ENCODE data around the gene PELO.

PELO gene

GRCh38 chr5:52746539-52746938, 41.2 kb upstream of the PELO start:
- TF ChIP-seq CTCF (IDR thresholded peaks at IDR 0.05; ENCODE audit: borderline replicate concordance, control extremely low read depth, extremely low read depth, insufficient read depth, missing control alignments), result no peak
- no peak for DNase-seq (ENCODE audit: low spot score)
- in situ Hi-C loops (cut with MboI; ENCODE audit: low sequenced_read_pairs, unreplicated experiment), result no loop called here

- in situ Hi-C loops (cut with MboI; ENCODE audit: low sequenced_read_pairs, unreplicated experiment), result no loop called here
- no peak for TF ChIP-seq CTCF (IDR thresholded peaks at IDR 0.05; ENCODE audit: borderline replicate concordance, control extremely low read depth, extremely low read depth, insufficient read depth, missing control alignments)
Observed at GRCh38 chr5:52748590-52748989, 39.1 kb upstream of the PELO start.

GRCh38 chr5:52749666-52750065, 38.0 kb upstream of the PELO start:
- DNase-seq (ENCODE audit: low spot score), result no peak
- in situ Hi-C loops (cut with MboI; ENCODE audit: low sequenced_read_pairs, unreplicated experiment), result no loop called here

More at GRCh38 chr5:52748590-52748989, 39.1 kb upstream of the PELO start:
- DNase-seq (ENCODE audit: low spot score), result no peak

GRCh38 chr5:52751137-52751536, 36.6 kb upstream of the PELO start:
- in situ Hi-C loops (cut with MboI; ENCODE audit: low sequenced_read_pairs, unreplicated experiment), result no loop called here
- DNase-seq (ENCODE audit: low spot score), result no peak
- TF ChIP-seq CTCF (IDR thresholded peaks at IDR 0.05; ENCODE audit: borderline replicate concordance, control extremely low read depth, extremely low read depth, insufficient read depth, missing control alignments), result no peak

More at GRCh38 chr5:52749666-52750065, 38.0 kb upstream of the PELO start:
- no peak for TF ChIP-seq CTCF (IDR thresholded peaks at IDR 0.05; ENCODE audit: borderline replicate concordance, control extremely low read depth, extremely low read depth, insufficient read depth, missing control alignments)

- in situ Hi-C loops (cut with MboI; ENCODE audit: low sequenced_read_pairs, unreplicated experiment), result no loop called here
- no peak for TF ChIP-seq CTCF (IDR thresholded peaks at IDR 0.05; ENCODE audit: borderline replicate concordance, control extremely low read depth, extremely low read depth, insufficient read depth, missing control alignments)
- no peak for DNase-seq (ENCODE audit: low spot score)
Observed at GRCh38 chr5:52754051-52754450, 33.7 kb upstream of the PELO start.

- no peak for DNase-seq (ENCODE audit: low spot score)
- in situ Hi-C loops (cut with MboI; ENCODE audit: low sequenced_read_pairs, unreplicated experiment), result no loop called here
- no peak for TF ChIP-seq CTCF (IDR thresholded peaks at IDR 0.05; ENCODE audit: borderline replicate concordance, control extremely low read depth, extremely low read depth, insufficient read depth, missing control alignments)
Observed at GRCh38 chr5:52757527-52757926, 30.2 kb upstream of the PELO start.

GRCh38 chr5:52758014-52758413, 29.7 kb upstream of the PELO start:
- DNase-seq (ENCODE audit: low spot score), result no peak
- in situ Hi-C loops (cut with MboI; ENCODE audit: low sequenced_read_pairs, unreplicated experiment), result no loop called here
- no peak for TF ChIP-seq CTCF (IDR thresholded peaks at IDR 0.05; ENCODE audit: borderline replicate concordance, control extremely low read depth, extremely low read depth, insufficient read depth, missing control alignments)

Data from GM13976 (cell line).